Cardiac muscle cell (in vitro differentiated cells and primary cell): ENCODE measurements around the gene ZNF536. TPM values are rescaled to one million over a fixed set of nuclear protein-coding genes. Genes with fewer than 3 reads are reported as not detected.

Source experiments
- DNase-seq, 2 donors: peaks; one replicate each; pipeline versions ENCODE4 v3.0.0 to v3.0.0-alpha.2; 2010 to 2017; ENCODE audit warnings: low read depth in 1 of 2, low spot score in 1 of 2
- H3K27ac ChIP-seq: fragments of 200-600 bp; sonication (generic); 2 replicates; pipeline ENCODE4 v1.5.1; 2016
- H3K27me3 ChIP-seq: fragments of 200-600 bp; sonication (generic); 2 replicates; pipeline ENCODE4 v1.6.0; 2016; ENCODE audit warnings: control low read depth
- H3K36me3 ChIP-seq: fragments of 200-600 bp; sonication (generic); 2 replicates; pipeline ENCODE4 v1.5.1; 2016; ENCODE audit warnings: control low read depth
- H3K4me1 ChIP-seq: fragments of 200-600 bp; sonication (generic); 2 replicates; pipeline ENCODE4 v1.8.1; 2017; ENCODE audit warnings: low read depth, mild to moderate bottlenecking, mixed run types
- H3K4me3 ChIP-seq: fragments of 200-600 bp; sonication (generic); 2 replicates; pipeline ENCODE4 v1.5.1; 2016; ENCODE audit warnings: mild to moderate bottlenecking
- H3K9me3 ChIP-seq: fragments of 200-600 bp; sonication (generic); 2 replicates; pipeline ENCODE4 v1.5.1; 2017; ENCODE audit warnings: low read depth, mild to moderate bottlenecking, control low read depth
- CTCF ChIP-seq: IDR thresholded peaks from 2 replicates; pipeline ENCODE4 v1.5.1; 2012; ENCODE audit warnings: low read depth, mild to moderate bottlenecking, low read length
- polyA plus RNA-seq: library from polyadenylated mRNA; unstranded; fragments of >200 nt; fragmentation: Nextera tagmentation; extraction: Ambion mirVana; gene quantifications from 2 replicates; pipeline ENCODE4 v1.2.1, GENCODE V29; 2016
- total RNA-seq: library from RNA; depleted of rRNA; stranded (reverse); fragments of >200 nt; gene quantifications from 2 replicates; pipeline ENCODE4 v1.2.3, GENCODE V29; 2016

Gene ZNF536
- total and polyA plus RNA-seq, 2 experiments from 2014 or later: 0.12 to 0.39 TPM

GRCh38 chr19:30326393-30326710 lies 45.8 kb upstream of the ZNF536 start:
- Histone ChIP-seq H3K9me3 (no peaks in the 10 kb centered on the region), H3K27ac (no peak overlapping the region), H3K4me1 (no peaks in the 10 kb centered on the region), H3K27me3 (no peaks in the 10 kb centered on the region), H3K4me3 (no peak overlapping the region), H3K36me3 (no peaks in the 10 kb centered on the region)
- no peak for DNase-seq
- TF ChIP-seq CTCF: no peak

GRCh38 chr19:30327331-30327730 lies 44.9 kb upstream of the ZNF536 start:
- DNase-seq: no peak
- Histone ChIP-seq H3K27me3 (no peaks in the 10 kb centered on the region), H3K4me3 (no peak overlapping the region), H3K9me3 (no peaks in the 10 kb centered on the region), H3K36me3 (no peaks in the 10 kb centered on the region), H3K27ac (no peak overlapping the region), H3K4me1 (no peaks in the 10 kb centered on the region)
- no peak for TF ChIP-seq CTCF

GRCh38 chr19:30328096-30328495 lies 44.1 kb upstream of the ZNF536 start:
- Histone ChIP-seq H3K4me3 (no peak overlapping the region), H3K36me3 (no peaks in the 10 kb centered on the region), H3K27ac (no peak overlapping the region), H3K4me1 (no peaks in the 10 kb centered on the region), H3K9me3 (no peaks in the 10 kb centered on the region), H3K27me3 (no peaks in the 10 kb centered on the region)
- TF ChIP-seq CTCF: no peak
- DNase-seq: no peak

- H3K27me3 ChIP-seq: no peaks in the 10 kb centered on the region
- H3K27ac ChIP-seq: no peak overlapping the region
- DNase-seq: no peak
- no peaks in the 10 kb centered on the region for H3K36me3 ChIP-seq
- no peaks in the 10 kb centered on the region for H3K4me1 ChIP-seq
- no peak overlapping the region for H3K4me3 ChIP-seq
- no peaks in the 10 kb centered on the region for H3K9me3 ChIP-seq
- no peak for TF ChIP-seq CTCF
Measured at GRCh38 chr19:30330266-30330665, 41.9 kb upstream of the ZNF536 start.

GRCh38 chr19:30332445-30333234 lies 39.5 kb upstream of the ZNF536 start:
- no peak for TF ChIP-seq CTCF
- Histone ChIP-seq H3K27ac (no peak overlapping the region), H3K27me3 (no peaks in the 10 kb centered on the region), H3K36me3 (no peaks in the 10 kb centered on the region), H3K4me1 (no peaks in the 10 kb centered on the region), H3K9me3 (no peaks in the 10 kb centered on the region), H3K4me3 (no peak overlapping the region)
- no peak for DNase-seq
